HL-60 (cell line): ENCODE data around the gene CCM2L.

Source experiments
- GABPA ChIP-seq: IDR thresholded peaks from 2 replicates; pipeline ENCODE4 v1.6.1; 2012; ENCODE audit warnings: low read depth
- POLR2AphosphoS5 ChIP-seq: IDR thresholded peaks from 2 replicates; pipeline ENCODE4 v1.6.1; 2012; ENCODE audit warnings: low read depth
- REST ChIP-seq: IDR thresholded peaks from 2 replicates; pipeline ENCODE4 v1.6.1; 2012; ENCODE audit warnings: low read depth; ENCODE audit not compliant: insufficient replicate concordance
- SPI1 ChIP-seq: IDR thresholded peaks from 2 replicates; pipeline ENCODE4 v1.6.1; 2012; ENCODE audit warnings: low read depth, mild to moderate bottlenecking, borderline replicate concordance
- TF ChIP-seq, protein P1 (sequence below): IDR thresholded peaks from one replicate; pipeline ENCODE4 v1.5.1; 2011; ENCODE audit warnings: low read length, control low read depth, inconsistent platforms; ENCODE audit not compliant: insufficient read depth

DNA sequence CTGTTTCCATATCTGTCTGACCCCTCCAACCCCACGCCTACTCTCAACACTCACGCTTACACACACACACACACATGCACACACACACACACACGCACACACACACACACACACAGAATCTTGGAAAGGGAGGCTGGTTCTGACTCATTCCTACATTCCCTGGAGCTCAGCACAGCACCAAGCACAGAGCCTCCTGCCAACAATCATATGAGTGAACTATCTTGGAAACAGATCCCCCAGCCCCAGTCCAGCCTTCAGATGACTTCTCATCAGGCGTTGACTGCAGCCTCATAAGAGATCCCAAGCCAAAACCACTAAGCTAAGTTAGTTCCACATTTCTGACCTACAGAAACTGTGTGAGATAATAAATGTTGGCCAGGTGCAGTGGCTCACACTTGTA is 27.7 kb downstream of the CCM2L start:
- TF ChIP-seq SPI1: no peak
- TF ChIP-seq, protein P1, sequence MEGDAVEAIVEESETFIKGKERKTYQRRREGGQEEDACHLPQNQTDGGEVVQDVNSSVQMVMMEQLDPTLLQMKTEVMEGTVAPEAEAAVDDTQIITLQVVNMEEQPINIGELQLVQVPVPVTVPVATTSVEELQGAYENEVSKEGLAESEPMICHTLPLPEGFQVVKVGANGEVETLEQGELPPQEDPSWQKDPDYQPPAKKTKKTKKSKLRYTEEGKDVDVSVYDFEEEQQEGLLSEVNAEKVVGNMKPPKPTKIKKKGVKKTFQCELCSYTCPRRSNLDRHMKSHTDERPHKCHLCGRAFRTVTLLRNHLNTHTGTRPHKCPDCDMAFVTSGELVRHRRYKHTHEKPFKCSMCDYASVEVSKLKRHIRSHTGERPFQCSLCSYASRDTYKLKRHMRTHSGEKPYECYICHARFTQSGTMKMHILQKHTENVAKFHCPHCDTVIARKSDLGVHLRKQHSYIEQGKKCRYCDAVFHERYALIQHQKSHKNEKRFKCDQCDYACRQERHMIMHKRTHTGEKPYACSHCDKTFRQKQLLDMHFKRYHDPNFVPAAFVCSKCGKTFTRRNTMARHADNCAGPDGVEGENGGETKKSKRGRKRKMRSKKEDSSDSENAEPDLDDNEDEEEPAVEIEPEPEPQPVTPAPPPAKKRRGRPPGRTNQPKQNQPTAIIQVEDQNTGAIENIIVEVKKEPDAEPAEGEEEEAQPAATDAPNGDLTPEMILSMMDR: no peak
- TF ChIP-seq REST: no peak
- no peak for TF ChIP-seq GABPA
- peak; percentile 54 for TF ChIP-seq POLR2AphosphoS5
